Adrenal gland (tissue), 12 donors: ENCODE data around the gene TNS1. TPM values are rescaled to one million over a fixed set of nuclear protein-coding genes. Genes with fewer than 3 reads are reported as not detected.

Experiments
- DNase-seq, 7 donors: peaks; one replicate each; pipeline ENCODE4 v3.0.0-alpha.2; 2019 to 2020
- H3K27ac ChIP-seq, 5 donors: fragments of 200-600 bp; sonication (generic) in 4 of 5; 1 replicate in 3 of 5; 2 replicates in 2 of 5; pipeline versions ENCODE4 v1.5.1 to v1.8.0; 2016 to 2020; ENCODE audit warnings: mild to moderate bottlenecking in 1 of 5
- H3K27me3 ChIP-seq: fragments of 200-600 bp; 2 replicates; pipeline ENCODE4 v1.8.0; 2021
- H3K36me3 ChIP-seq, 2 donors: fragments of 200-600 bp; replicated peaks in 1 of 2; 1 replicate in 1 of 2; 2 replicates in 1 of 2; pipeline versions ENCODE4 v1.5.1 to v1.8.0; 2018 to 2022
- H3K4me1 ChIP-seq, 2 donors: fragments of 200-600 bp; replicated peaks in 1 of 2; 1 replicate in 1 of 2; 2 replicates in 1 of 2; pipeline versions ENCODE4 v1.5.1 to v1.8.0; 2018 to 2021
- H3K4me3 ChIP-seq, 4 donors: fragments of 200-600 bp; sonication (generic) in 3 of 4; one replicate each; pipeline ENCODE4 v1.5.1; 2016 to 2018
- H3K9me3 ChIP-seq, 3 donors: fragments of 200-600 bp; sonication (generic) in 1 of 3; replicated peaks in 1 of 3; 1 replicate in 2 of 3; 2 replicates in 1 of 3; pipeline versions ENCODE4 v1.5.1 to v1.8.0; 2016 to 2021
- POLR2A ChIP-seq, 2 donors: fragments of 450-650 bp; IDR thresholded peaks; one replicate each; pipeline ENCODE4 v1.6.1; 2017; ENCODE audit warnings: antibody characterized with exemption in 2 of 2, mild to moderate bottlenecking in 2 of 2, moderate library complexity in 1 of 2
- WGBS, 4 donors: extraction: QIAGEN DNeasy Blood & Tissue Kit in 2 of 4; methylation state at CpG; one replicate each; pipeline versions ENCODE4 v1.1.5 to v1.1.7; 2013 to 2017; 5-methylcytosine and 5-hydroxymethylcytosine counted together
- intact Hi-C, 2 donors: fragments of 100-400 bp; cut with DNase I; formaldehyde crosslinking; loops; one replicate each; pipeline versions ENCODE4 v1.14.1 to v1.15.0; 2022 to 2023
- polyA plus RNA-seq, 3 donors: library from polyadenylated mRNA; stranded (reverse); fragments of 200-250 nt in 2 of 3; fragments of 350-450 nt in 1 of 3; fragmentation: Illumina TruSeq in 1 of 3; extraction: RNeasy Lipid Tissue Mini Kit (QIAGEN cat#74804) in 1 of 3; gene quantifications; one replicate each; pipeline ENCODE4 v1.2.3, GENCODE V29; 2013 to 2014
- total RNA-seq, 9 donors: library from RNA; depleted of rRNA in 4 of 9; stranded (reverse); fragments of >200 nt in 4 of 9; fragments of 120-200 nt in 1 of 9; fragmentation: NEBNext Ultra II Directional in 1 of 9; extraction: Animal tissue kit (Norgen Biotek cat#: 25700) in 1 of 9; gene quantifications; one replicate each; pipeline versions ENCODE4 v1.1.0 to v1.2.4, GENCODE V29; 2013 to 2023
- TF ChIP-seq, protein P1 (sequence below), 6 experiments: fragments of 450-650 bp in 4 of 6; fragments of 200-600 bp in 2 of 6; sonication (generic) in 1 of 6; IDR thresholded peaks; 1 replicate in 5 of 6; 2 replicates in 1 of 6; pipeline versions ENCODE4 v1.5.1 to v1.8.0; 2016 to 2021; ENCODE audit warnings: antibody characterized with exemption in 6 of 6, mild to moderate bottlenecking in 2 of 6, moderate library complexity in 1 of 6
- donor health status: healthy with polysubstance abuse.
- donor health status: Bipolar disorder and iron deficiency.
- donor health status: DM: yes; HTN: yes; CAD: no.
- donor health status: DM: no; HTN: no; CAD: no.
- donor health status: DM: no; HTN: no; CAD: no.
- donor health status: DM: yes; HTN: yes; CAD: no.

TNS1 gene
- total and polyA plus RNA-seq, 12 donors = 34.1 to 341 (median 252) TPM

DNA sequence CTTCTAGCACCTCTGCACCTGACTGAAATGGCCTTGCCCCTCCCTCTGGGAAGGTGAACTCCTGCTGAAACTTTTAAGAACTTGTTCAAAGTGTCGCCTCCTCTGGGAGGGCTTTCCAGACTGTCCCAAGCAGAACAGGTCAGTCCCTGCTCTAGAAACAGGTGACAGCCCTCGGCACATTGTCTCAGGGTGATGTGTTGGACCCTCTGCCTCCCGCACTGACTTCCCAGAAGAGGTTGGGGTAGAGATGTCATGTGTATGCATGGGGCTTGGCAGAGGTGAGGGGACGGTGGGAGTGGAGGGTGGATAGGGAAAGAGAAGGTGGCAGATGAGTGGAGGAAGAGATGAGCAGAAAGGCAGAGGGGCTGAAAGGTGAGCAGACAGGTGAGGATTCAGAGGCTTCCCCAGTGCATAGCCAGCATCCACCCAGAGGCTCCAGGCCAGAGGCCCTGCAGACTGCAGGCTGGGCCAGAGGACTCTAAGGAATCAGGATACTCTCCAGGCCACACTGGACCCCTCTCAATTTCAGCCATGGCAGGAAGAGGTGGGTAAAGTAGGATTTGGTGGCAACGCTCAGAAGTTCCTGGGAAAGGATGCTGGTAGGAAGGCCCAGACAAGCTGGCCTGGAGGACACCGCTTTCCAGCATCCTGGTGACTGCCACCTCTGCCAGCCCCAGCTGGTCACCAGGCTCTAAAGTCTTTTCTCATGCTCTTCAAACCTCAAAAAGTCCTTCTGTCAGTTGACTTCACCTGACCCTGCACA, 24.8 kb upstream of the TNS1 start:
- intact Hi-C loops = no loop called here
- H3K9me3 ChIP-seq = no peaks in the 10 kb centered on the region
- no peaks in the 10 kb centered on the region for H3K4me1 ChIP-seq
- H3K4me3 ChIP-seq = no peak overlapping the region
- TF ChIP-seq POLR2A (IDR thresholded peaks at IDR 0.05) = no peak
- TF ChIP-seq, protein P1, sequence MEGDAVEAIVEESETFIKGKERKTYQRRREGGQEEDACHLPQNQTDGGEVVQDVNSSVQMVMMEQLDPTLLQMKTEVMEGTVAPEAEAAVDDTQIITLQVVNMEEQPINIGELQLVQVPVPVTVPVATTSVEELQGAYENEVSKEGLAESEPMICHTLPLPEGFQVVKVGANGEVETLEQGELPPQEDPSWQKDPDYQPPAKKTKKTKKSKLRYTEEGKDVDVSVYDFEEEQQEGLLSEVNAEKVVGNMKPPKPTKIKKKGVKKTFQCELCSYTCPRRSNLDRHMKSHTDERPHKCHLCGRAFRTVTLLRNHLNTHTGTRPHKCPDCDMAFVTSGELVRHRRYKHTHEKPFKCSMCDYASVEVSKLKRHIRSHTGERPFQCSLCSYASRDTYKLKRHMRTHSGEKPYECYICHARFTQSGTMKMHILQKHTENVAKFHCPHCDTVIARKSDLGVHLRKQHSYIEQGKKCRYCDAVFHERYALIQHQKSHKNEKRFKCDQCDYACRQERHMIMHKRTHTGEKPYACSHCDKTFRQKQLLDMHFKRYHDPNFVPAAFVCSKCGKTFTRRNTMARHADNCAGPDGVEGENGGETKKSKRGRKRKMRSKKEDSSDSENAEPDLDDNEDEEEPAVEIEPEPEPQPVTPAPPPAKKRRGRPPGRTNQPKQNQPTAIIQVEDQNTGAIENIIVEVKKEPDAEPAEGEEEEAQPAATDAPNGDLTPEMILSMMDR (IDR thresholded peaks at IDR 0.05) = no peak
- WGBS, 4 donors = 93 to 98% (median 96%) methylated on average over 6 of the region's 6 CpGs
- no peak overlapping the region for H3K27ac ChIP-seq
- peak in 2 of 7 donors; percentile 9 to 13 for DNase-seq
- H3K27me3 ChIP-seq = no peaks in the 10 kb centered on the region
- H3K36me3 ChIP-seq = no peaks in the 10 kb centered on the region

DNA sequence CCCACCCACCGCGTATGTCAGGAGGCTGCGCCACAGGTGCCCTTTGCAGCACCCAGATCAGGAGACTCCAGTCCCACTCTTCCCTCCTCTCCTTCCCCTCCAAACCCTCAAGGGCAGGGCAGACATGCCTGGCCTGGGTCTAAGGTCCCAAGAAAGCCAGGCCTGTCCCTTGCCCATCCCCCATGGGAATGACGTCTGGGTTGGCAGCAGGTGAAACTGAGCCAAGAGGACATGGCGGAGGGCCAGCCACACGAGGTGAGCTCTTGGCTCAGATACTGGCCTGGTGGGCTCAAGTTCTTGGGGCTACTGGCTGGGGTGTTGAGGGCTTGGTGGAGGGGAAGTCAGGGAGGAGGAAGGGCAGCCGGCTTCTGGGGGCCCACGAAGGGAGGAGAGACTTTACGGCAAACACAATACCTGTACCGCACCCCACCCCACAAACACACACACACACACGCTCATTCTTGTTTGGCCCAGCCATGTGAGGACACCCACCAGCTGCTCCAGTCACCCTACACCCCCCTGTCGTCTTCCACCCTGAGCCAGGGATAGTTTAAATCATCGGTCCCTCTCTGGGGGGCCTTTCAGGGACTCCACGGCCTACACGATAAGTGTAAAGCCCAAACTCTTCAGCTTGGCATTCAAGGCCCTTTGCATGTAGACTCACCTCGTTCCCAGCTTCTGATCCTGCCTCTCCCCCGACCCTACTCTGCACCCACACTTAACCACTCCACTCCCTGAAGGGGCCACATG, 24.1 kb upstream of the TNS1 start:
- intact Hi-C loops = no loop called here
- Histone ChIP-seq H3K36me3 (no peaks in the 10 kb centered on the region), H3K27ac (no peak overlapping the region), H3K27me3 (no peaks in the 10 kb centered on the region), H3K9me3 (no peaks in the 10 kb centered on the region), H3K4me3 (no peak overlapping the region), H3K4me1 (no peaks in the 10 kb centered on the region)
- peak in 5 of 7 donors; percentile 11 to 51 (median 33) for DNase-seq
- 83 to 86% (median 86%) methylated on average over 17 of the region's 17 CpGs for WGBS, 4 donors
- TF ChIP-seq POLR2A (IDR thresholded peaks at IDR 0.05) = no peak
- TF ChIP-seq, protein P1 (IDR thresholded peaks at IDR 0.05) = no peak

DNA sequence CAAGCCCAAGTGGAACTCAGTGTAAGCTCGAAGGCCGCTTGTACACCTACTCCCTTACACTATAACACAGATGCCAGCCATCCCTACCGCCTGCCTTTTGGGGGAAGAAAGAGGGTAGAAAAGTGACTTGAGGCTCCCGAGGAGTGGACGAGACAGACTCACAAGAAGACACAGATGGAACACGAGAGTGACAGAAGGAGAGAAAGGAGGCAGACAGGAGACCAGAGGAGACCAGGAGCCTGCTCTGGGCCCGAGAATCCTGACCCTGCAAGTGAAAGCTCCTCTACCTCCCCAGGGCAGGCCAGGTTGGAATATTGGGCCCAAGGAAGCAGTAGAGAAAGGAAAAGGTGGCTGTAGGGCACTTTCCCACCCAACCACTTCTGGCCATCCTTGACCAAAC, 23.4 kb upstream of the TNS1 start:
- Histone ChIP-seq H3K4me3 (no peak overlapping the region), H3K27ac (no peak overlapping the region), H3K4me1 (no peaks in the 10 kb centered on the region), H3K9me3 (no peaks in the 10 kb centered on the region), H3K27me3 (no peaks in the 10 kb centered on the region), H3K36me3 (no peaks in the 10 kb centered on the region)
- 84 to 96% (median 94%) methylated on average over 7 of the region's 7 CpGs for WGBS, 4 donors
- intact Hi-C loops = no loop called here
- peak in 3 of 7 donors; percentile 2 to 10 (median 5) for DNase-seq
- TF ChIP-seq POLR2A (IDR thresholded peaks at IDR 0.05) = no peak
- TF ChIP-seq, protein P1 (IDR thresholded peaks at IDR 0.05) = no peak

DNA sequence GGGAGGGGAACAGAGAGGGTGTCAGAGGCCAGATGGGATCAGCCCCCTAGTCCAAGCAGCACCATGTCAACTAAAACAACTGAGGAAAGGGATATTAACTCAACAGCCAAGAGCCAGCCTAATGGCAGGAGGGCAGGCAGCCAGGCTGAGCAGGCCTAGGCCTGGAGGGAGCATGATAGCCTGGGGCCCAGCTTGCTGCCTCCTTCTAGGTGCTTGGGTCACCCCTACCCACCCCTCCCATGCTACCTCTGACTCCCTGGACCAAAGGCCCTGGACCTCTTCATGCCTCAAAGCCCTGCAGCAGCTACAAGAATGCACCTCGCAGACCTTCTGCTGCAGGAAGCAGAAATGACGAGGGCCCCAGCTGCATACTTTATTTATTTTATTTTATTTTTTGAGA, 22.1 kb upstream of the TNS1 start:
- no peak for TF ChIP-seq POLR2A (IDR thresholded peaks at IDR 0.05)
- TF ChIP-seq, protein P1 (IDR thresholded peaks at IDR 0.05) = no peak
- Histone ChIP-seq H3K36me3 (no peaks in the 10 kb centered on the region), H3K4me1 (no peaks in the 10 kb centered on the region), H3K9me3 (no peaks in the 10 kb centered on the region), H3K27ac (no peak overlapping the region), H3K4me3 (no peak overlapping the region), H3K27me3 (no peaks in the 10 kb centered on the region)
- intact Hi-C loops = no loop called here
- DNase-seq = peak in 4 of 7 donors; percentile 3 to 12 (median 7)
- 90 to 98% (median 91%) methylated on average over 2 of the region's 2 CpGs for WGBS, 4 donors
